Measurements from ENCODE around the gene HHIP.

GRCh38 chr4:144685911-144686310 lies 40.0 kb downstream of the HHIP start:
- TF ChIP-seq POLR2AphosphoS5 (IDR thresholded peaks at IDR 0.05; ENCODE audit: low read depth, low read length) (no peak), ETV6 (CRISPR knock-in tag; conservative IDR thresholded peaks at IDR 0.05) (no peak), MAF1 (CRISPR knock-in tag; IDR thresholded peaks at IDR 0.05; ENCODE audit: borderline replicate concordance) (no peak), MAX (IDR thresholded peaks at IDR 0.05) (no peak), FOSL1 (CRISPR knock-in tag; IDR thresholded peaks at IDR 0.05; ENCODE audit: borderline replicate concordance) (no peak), SALL2 (CRISPR knock-in tag; IDR thresholded peaks at IDR 0.05) (no peak), NFYB (CRISPR knock-in tag; IDR thresholded peaks at IDR 0.05) (no peak), NFIC (IDR thresholded peaks at IDR 0.05; ENCODE audit: low read length) (no peak), BATF2 (CRISPR knock-in tag; IDR thresholded peaks at IDR 0.05) (no peak), ZMYM2 (CRISPR knock-in tag; IDR thresholded peaks at IDR 0.05) (no peak), STAT6 (CRISPR knock-in tag; IDR thresholded peaks at IDR 0.05; ENCODE audit: borderline replicate concordance) (no peak)
- TF ChIP-seq, protein P1, sequence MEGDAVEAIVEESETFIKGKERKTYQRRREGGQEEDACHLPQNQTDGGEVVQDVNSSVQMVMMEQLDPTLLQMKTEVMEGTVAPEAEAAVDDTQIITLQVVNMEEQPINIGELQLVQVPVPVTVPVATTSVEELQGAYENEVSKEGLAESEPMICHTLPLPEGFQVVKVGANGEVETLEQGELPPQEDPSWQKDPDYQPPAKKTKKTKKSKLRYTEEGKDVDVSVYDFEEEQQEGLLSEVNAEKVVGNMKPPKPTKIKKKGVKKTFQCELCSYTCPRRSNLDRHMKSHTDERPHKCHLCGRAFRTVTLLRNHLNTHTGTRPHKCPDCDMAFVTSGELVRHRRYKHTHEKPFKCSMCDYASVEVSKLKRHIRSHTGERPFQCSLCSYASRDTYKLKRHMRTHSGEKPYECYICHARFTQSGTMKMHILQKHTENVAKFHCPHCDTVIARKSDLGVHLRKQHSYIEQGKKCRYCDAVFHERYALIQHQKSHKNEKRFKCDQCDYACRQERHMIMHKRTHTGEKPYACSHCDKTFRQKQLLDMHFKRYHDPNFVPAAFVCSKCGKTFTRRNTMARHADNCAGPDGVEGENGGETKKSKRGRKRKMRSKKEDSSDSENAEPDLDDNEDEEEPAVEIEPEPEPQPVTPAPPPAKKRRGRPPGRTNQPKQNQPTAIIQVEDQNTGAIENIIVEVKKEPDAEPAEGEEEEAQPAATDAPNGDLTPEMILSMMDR (CRISPR knock-in tag; IDR thresholded peaks at IDR 0.05): no peak

All from HepG2 (cell line).